Colonic mucosa (tissue), 4 donors: ENCODE results near the gene IL22. TPM values are rescaled to one million over a fixed set of nuclear protein-coding genes. Genes with fewer than 3 reads are reported as not detected.
A peak's percentile ranks its signal among the peaks of the same experiment; 100 is the strongest.

Source experiments
- DNase-seq: peaks from one replicate; pipeline ENCODE4 v3.0.0-alpha.2; 2020
- H3K27ac ChIP-seq: fragments of 200-600 bp; one replicate; pipeline ENCODE4 v1.8.0; 2021
- H3K27me3 ChIP-seq: fragments of 200-600 bp; one replicate; pipeline ENCODE4 v1.8.0; 2021
- H3K36me3 ChIP-seq: fragments of 200-600 bp; one replicate; pipeline ENCODE4 v1.8.0; 2021
- H3K4me1 ChIP-seq: fragments of 200-600 bp; one replicate; pipeline ENCODE4 v1.8.0; 2021; ENCODE audit warnings: mild to moderate bottlenecking
- H3K4me3 ChIP-seq: fragments of 200-600 bp; one replicate; pipeline ENCODE4 v1.8.0; 2021
- H3K9ac ChIP-seq, 2 donors: one replicate each; pipeline ENCODE4 v1.7.0; 2013; ENCODE audit warnings: control low read depth in 2 of 2, low read depth in 2 of 2, low read length in 2 of 2
- H3K9me3 ChIP-seq: fragments of 200-600 bp; one replicate; pipeline ENCODE4 v1.8.0; 2021
- CTCF ChIP-seq: fragments of 200-600 bp; IDR thresholded peaks from one replicate; pipeline ENCODE4 v1.8.0; 2022; ENCODE audit warnings: antibody characterized with exemption, mild to moderate bottlenecking
- intact Hi-C: fragments of 100-400 bp; cut with DNase I; formaldehyde crosslinking; loops from one replicate; pipeline ENCODE4 v1.14.1; 2022
- total RNA-seq, 2 donors: library from RNA; stranded (reverse); fragmentation: NEBNext Ultra II Directional in 1 of 2; extraction: Animal tissue kit (Norgen Biotek cat#: 25700) in 1 of 2; gene quantifications; one replicate each; pipeline ENCODE4 v1.2.1, GENCODE V29; 2021
- donor health status: healthy.
- donor health status: DM: no; HTN: no; CAD: no.
- donor health status: DM: no; HTN: no; CAD: no.

IL22 gene
- total RNA-seq, 2 donors from 2014 or later: not detected

GRCh38 chr12:68225576-68226476 lies 27.6 kb downstream of the IL22 start, which contains the start of gene IL26:
Gene IL26, minus strand, starts transcription at chr12:68225810. Its CDS starts 54 bp downstream, at chr12:68225756.
- TF ChIP-seq CTCF: no peak
- Histone ChIP-seq H3K27ac (no peak within 1 kb of the TSS), H3K9ac (no peak within 1 kb of the TSS), H3K36me3 (no peaks in the 10 kb centered on the region), H3K27me3 (no peaks in the 10 kb centered on the region), H3K4me1 (no peaks in the 10 kb centered on the region), H3K4me3 (no peak within 1 kb of the TSS), H3K9me3 (no peaks in the 10 kb centered on the region)
- intact Hi-C loops: no loop called here
- no peak for DNase-seq

DNA sequence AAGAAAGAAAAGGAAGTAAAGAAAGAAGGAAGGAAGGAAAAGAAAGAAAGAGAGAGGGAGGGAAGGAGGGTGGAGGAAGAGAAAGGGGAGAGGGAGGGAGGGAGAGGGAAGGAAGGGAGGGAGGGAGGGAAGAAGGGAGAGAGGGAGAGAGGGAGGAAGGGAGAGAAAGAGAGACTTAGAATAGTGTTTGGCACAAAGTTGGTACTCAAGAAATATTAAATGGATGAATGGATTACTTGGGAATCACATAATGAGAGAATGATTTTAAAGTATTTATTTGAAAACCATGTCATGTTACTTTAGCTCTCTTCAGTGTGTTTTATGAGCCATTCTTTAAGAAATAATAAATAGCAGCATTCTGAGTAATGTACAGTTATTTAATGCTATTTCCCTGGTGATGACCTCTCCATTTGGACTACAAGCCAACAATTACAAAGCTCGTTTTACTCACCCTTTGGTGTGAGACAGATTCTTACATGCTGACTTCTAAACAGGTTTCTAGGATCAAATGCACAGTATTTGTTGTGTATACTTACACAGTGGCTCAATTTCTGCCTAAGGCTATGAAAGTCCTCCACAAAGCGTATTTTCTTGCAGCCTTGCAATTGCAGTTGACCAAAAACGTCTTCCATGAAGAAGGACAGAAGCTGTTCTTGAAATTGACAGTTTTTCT lies 28.7 kb downstream of the IL22 start:
- H3K4me3 ChIP-seq: no peak overlapping the region
- H3K27ac ChIP-seq: no peak overlapping the region
- no peak for TF ChIP-seq CTCF
- no peaks in the 10 kb centered on the region for H3K4me1 ChIP-seq
- intact Hi-C loops: no loop called here
- no peaks in the 10 kb centered on the region for H3K27me3 ChIP-seq
- no peak overlapping the region for H3K9ac ChIP-seq
- DNase-seq: no peak
- H3K9me3 ChIP-seq: no peaks in the 10 kb centered on the region
- no peaks in the 10 kb centered on the region for H3K36me3 ChIP-seq

- peak; percentile 81 for DNase-seq
- Histone ChIP-seq H3K4me3 (no peak overlapping the region), H3K9me3 (no peaks in the 10 kb centered on the region), H3K27me3 (no peaks in the 10 kb centered on the region), H3K36me3 (no peaks in the 10 kb centered on the region), H3K27ac (no peak overlapping the region), H3K9ac (no peak overlapping the region), H3K4me1 (no peaks in the 10 kb centered on the region)
- peak; percentile 72 for TF ChIP-seq CTCF
- intact Hi-C loops: loop anchor here (2.0 kb wide), 1 partner anchor 94 kb away; no protein-coding TSS in a partner anchor
These were observed 30.2 kb downstream of the IL22 start for GRCh38 chr12:68223067-68223747.

- H3K27me3 ChIP-seq: no peaks in the 10 kb centered on the region
- no peak overlapping the region for H3K4me3 ChIP-seq
- H3K9me3 ChIP-seq: no peaks in the 10 kb centered on the region
- no peak overlapping the region for H3K27ac ChIP-seq
- TF ChIP-seq CTCF: no peak
- no peaks in the 10 kb centered on the region for H3K4me1 ChIP-seq
- DNase-seq: no peak
- H3K36me3 ChIP-seq: no peaks in the 10 kb centered on the region
- intact Hi-C loops: loop anchor here (2.0 kb wide), 1 partner anchor 94 kb away; no protein-coding TSS in a partner anchor
- no peak overlapping the region for H3K9ac ChIP-seq
These were observed 31.1 kb downstream of the IL22 start for GRCh38 chr12:68222326-68222725.

DNA sequence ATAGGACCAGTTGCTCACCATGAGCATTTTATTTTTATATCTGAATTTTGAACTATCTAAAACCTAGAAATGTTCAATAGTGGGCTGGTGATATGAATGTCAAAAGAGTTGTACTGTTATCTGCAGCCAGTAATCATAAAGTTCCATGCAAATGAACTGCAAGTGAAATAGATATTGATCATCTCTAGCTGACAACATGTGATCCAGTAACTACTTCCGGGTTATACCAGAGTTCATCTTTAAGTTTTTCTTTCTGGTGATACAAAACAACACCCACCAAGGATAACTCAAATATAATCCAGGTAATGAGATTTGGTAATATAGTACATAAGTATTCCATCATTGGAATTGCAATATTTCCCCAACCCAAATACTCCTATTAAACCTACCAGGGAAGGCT lies 31.9 kb downstream of the IL22 start:
- no peak overlapping the region for H3K4me3 ChIP-seq
- H3K9ac ChIP-seq: no peak overlapping the region
- intact Hi-C loops: no loop called here
- no peak for DNase-seq
- TF ChIP-seq CTCF: no peak
- H3K36me3 ChIP-seq: no peaks in the 10 kb centered on the region
- H3K4me1 ChIP-seq: no peaks in the 10 kb centered on the region
- no peak overlapping the region for H3K27ac ChIP-seq
- H3K27me3 ChIP-seq: no peaks in the 10 kb centered on the region
- H3K9me3 ChIP-seq: no peaks in the 10 kb centered on the region
